ENCODE measurements around the gene SRP19.

DNA sequence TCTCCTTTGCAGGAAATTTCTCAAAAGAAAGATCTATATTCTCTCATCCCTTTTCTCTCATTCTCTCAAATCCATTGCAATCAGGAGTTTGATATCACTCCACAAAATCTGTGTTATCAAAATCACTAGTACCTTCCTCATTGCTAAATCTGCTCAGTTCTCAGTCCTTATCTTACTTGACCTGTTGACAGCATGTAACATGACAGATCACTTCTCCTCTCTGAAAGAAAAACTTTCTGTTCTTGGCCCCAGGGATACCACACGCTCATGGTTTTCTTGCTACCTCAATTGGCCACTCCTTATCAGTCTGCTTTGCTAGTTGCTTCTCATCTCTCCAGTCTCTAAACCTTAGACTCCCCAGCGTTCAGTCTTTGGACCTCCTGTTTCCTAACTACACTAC, 22.1 kb downstream of the SRP19 start:
- TF ChIP-seq, protein P1, sequence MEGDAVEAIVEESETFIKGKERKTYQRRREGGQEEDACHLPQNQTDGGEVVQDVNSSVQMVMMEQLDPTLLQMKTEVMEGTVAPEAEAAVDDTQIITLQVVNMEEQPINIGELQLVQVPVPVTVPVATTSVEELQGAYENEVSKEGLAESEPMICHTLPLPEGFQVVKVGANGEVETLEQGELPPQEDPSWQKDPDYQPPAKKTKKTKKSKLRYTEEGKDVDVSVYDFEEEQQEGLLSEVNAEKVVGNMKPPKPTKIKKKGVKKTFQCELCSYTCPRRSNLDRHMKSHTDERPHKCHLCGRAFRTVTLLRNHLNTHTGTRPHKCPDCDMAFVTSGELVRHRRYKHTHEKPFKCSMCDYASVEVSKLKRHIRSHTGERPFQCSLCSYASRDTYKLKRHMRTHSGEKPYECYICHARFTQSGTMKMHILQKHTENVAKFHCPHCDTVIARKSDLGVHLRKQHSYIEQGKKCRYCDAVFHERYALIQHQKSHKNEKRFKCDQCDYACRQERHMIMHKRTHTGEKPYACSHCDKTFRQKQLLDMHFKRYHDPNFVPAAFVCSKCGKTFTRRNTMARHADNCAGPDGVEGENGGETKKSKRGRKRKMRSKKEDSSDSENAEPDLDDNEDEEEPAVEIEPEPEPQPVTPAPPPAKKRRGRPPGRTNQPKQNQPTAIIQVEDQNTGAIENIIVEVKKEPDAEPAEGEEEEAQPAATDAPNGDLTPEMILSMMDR (conservative IDR thresholded peaks at IDR 0.05) = no peak
- TF ChIP-seq ZFX (IDR thresholded peaks at IDR 0.05) = no peak
